ENCODE measurements around the gene HOXB3. TPM values are rescaled to one million over a fixed set of nuclear protein-coding genes. Genes with fewer than 3 reads are reported as not detected.
A peak's percentile ranks its signal among the peaks of the same experiment; 100 is the strongest.

The HOXB3 gene
- total RNA-seq, 1 donor from 2014 or later: not detected

GRCh38 chr17:48547808-48548522 is 42.1 kb downstream of the HOXB3 start:
- Histone ChIP-seq H3K9me3 (ENCODE audit: insufficient read depth, low read depth, low read length) (no peaks in the 10 kb centered on the region), H3K9ac (ENCODE audit: low read length) (peak overlapping the region; percentile 96), H3K36me3 (ENCODE audit: insufficient read depth, low read length) (no peaks in the 10 kb centered on the region), H2AFZ (ENCODE audit: low read depth, low read length) (no peak overlapping the region), H3K4me2 (ENCODE audit: low read length) (peak overlapping the region; percentile 83), H3K27me3 (ENCODE audit: insufficient read depth, low read length) (peaks cover 48% of the 10 kb centered on the region), H3K4me1 (ENCODE audit: insufficient read depth, low read length) (peaks cover 38% of the 10 kb centered on the region), H3K4me3 (ENCODE audit: insufficient read depth, low read depth, low read length) (peak overlapping the region; percentile 9), H4K20me1 (ENCODE audit: insufficient read depth, low read length) (no peaks in the 10 kb centered on the region), H3K79me2 (ENCODE audit: insufficient read depth, low read length) (peaks cover 70% of the 10 kb centered on the region), H3K27ac (ENCODE audit: low read depth, low read length) (peak overlapping the region; percentile 95)
- Mint-ChIP-seq H3K9me3 (ENCODE audit: unreplicated experiment) (peaks cover 10% of the 10 kb centered on the region), H3K4me3 (ENCODE audit: unreplicated experiment) (no peak overlapping the region), H3K27ac (ENCODE audit: unreplicated experiment) (no peak overlapping the region), H3K36me3 (ENCODE audit: low read depth, unreplicated experiment) (peaks cover 3% of the 10 kb centered on the region), H3K27me3 (ENCODE audit: low read depth, unreplicated experiment) (peaks cover 77% of the 10 kb centered on the region), H3K4me1 (ENCODE audit: low read depth, unreplicated experiment) (peaks cover 2% of the 10 kb centered on the region)
- DNase-seq (ENCODE audit: low read depth) (peak; percentile 74), FAIRE-seq (no peak)
- no peak for TF ChIP-seq EZH2 (IDR thresholded peaks at IDR 0.05; ENCODE audit: insufficient read depth, low read length)
- TF ChIP-seq CTCF (IDR thresholded peaks at IDR 0.05; ENCODE audit: insufficient read depth, low read depth, low read length): no peak

- Mint-ChIP-seq H3K4me3 (ENCODE audit: unreplicated experiment) (no peak overlapping the region), H3K27ac (ENCODE audit: unreplicated experiment) (no peak overlapping the region), H3K27me3 (ENCODE audit: low read depth, unreplicated experiment) (peaks cover 80% of the 10 kb centered on the region), H3K9me3 (ENCODE audit: unreplicated experiment) (peaks cover 14% of the 10 kb centered on the region), H3K36me3 (ENCODE audit: low read depth, unreplicated experiment) (peaks cover 3% of the 10 kb centered on the region), H3K4me1 (ENCODE audit: low read depth, unreplicated experiment) (peaks cover 2% of the 10 kb centered on the region)
- H3K9ac ChIP-seq (ENCODE audit: low read length): peak overlapping the region; percentile 96
- peaks cover 71% of the 10 kb centered on the region for H3K79me2 ChIP-seq (ENCODE audit: insufficient read depth, low read length)
- no peaks in the 10 kb centered on the region for H3K9me3 ChIP-seq (ENCODE audit: insufficient read depth, low read depth, low read length)
- no peak overlapping the region for H2AFZ ChIP-seq (ENCODE audit: low read depth, low read length)
- no peaks in the 10 kb centered on the region for H3K36me3 ChIP-seq (ENCODE audit: insufficient read depth, low read length)
- peak overlapping the region; percentile 9 for H3K4me3 ChIP-seq (ENCODE audit: insufficient read depth, low read depth, low read length)
- peaks cover 45% of the 10 kb centered on the region for H3K27me3 ChIP-seq (ENCODE audit: insufficient read depth, low read length)
- no peaks in the 10 kb centered on the region for H4K20me1 ChIP-seq (ENCODE audit: insufficient read depth, low read length)
- peak overlapping the region; percentile 95 for H3K27ac ChIP-seq (ENCODE audit: low read depth, low read length)
- FAIRE-seq: no peak
- H3K4me2 ChIP-seq (ENCODE audit: low read length): peak overlapping the region; percentile 83
- TF ChIP-seq CTCF (IDR thresholded peaks at IDR 0.05; ENCODE audit: insufficient read depth, low read depth, low read length): no peak
- TF ChIP-seq EZH2 (IDR thresholded peaks at IDR 0.05; ENCODE audit: insufficient read depth, low read length): peak; percentile 33
- peaks cover 35% of the 10 kb centered on the region for H3K4me1 ChIP-seq (ENCODE audit: insufficient read depth, low read length)
- no peak for DNase-seq (ENCODE audit: low read depth)
Measured at GRCh38 chr17:48546924-48547807, 42.9 kb downstream of the HOXB3 start.

All from astrocyte (in vitro differentiated cells and primary cell).